Measurements from ENCODE around the gene TPSB2.

GRCh38 chr16:1182950-1183907 lies 46.8 kb downstream of the TPSB2 start:
- TF ChIP-seq CTCF (IDR thresholded peaks at IDR 0.05) (no peak), POLR2A (IDR thresholded peaks at IDR 0.05) (no peak)

Measured in lower leg skin (tissue), 3 donors.